ENCODE measurements around the gene GBP6. TPM values are rescaled to one million over a fixed set of nuclear protein-coding genes. Genes with fewer than 3 reads are reported as not detected.
A peak's percentile ranks its signal among the peaks of the same experiment; 100 is the strongest.
"Not testable (repeated sequence)": the region's sequence is repeated elsewhere in the genome, so short reads cannot be mapped to it uniquely, and the experiment has no call there.

Gene GBP6
- total RNA-seq: under 0.01 TPM

- DNase-seq (ENCODE audit: low read depth in 2 of 3, low spot score in 2 of 3): no peak
These were observed at the start of gene GBP6 for GRCh38 chr1:89363638-89364536. Gene GBP6, plus strand, starts transcription at chr1:89364059. Its CDS starts 4,493 bp downstream, at chr1:89368552.

GRCh38 chr1:89322402-89322801 is 41.5 kb upstream of the GBP6 start:
- DNase-seq (ENCODE audit: low read depth in 2 of 3, low spot score in 2 of 3): no peak

DNA sequence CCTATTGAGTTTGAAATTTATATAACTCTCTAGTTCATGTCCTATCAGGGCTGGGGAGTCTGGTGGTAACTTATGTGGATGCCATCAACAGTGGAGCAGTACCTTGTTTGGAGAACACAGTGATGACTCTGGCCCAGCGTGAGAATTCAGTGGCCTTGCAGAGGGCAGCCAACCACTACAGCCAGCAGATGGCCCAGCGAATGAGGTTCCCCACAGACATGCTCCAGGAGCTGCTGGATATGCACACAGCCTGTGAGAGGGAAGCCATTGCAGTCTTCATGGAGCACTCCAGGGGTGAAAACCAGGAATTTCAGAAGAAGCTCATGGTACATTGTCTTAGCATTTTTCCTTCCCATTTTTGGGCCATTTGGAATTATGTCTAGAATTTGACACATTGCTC is 32.0 kb upstream of the GBP6 start:
- DNase-seq (ENCODE audit: low read depth in 2 of 3, low spot score in 2 of 3): no peak

GRCh38 chr1:89332461-89332860 is 31.4 kb upstream of the GBP6 start:
- no peak for DNase-seq (ENCODE audit: low read depth in 2 of 3, low spot score in 2 of 3)

GRCh38 chr1:89335486-89335885 is 28.4 kb upstream of the GBP6 start:
- DNase-seq (ENCODE audit: low read depth in 2 of 3, low spot score in 2 of 3): no peak

GRCh38 chr1:89337903-89338302 is 26.0 kb upstream of the GBP6 start:
- no peak for DNase-seq (ENCODE audit: low read depth in 2 of 3, low spot score in 2 of 3)

GRCh38 chr1:89339039-89339438 is 24.8 kb upstream of the GBP6 start:
- no peak for DNase-seq (ENCODE audit: low read depth in 2 of 3, low spot score in 2 of 3)

GRCh38 chr1:89345479-89345878 is 18.4 kb upstream of the GBP6 start:
- DNase-seq (ENCODE audit: low read depth in 2 of 3, low spot score in 2 of 3): not testable (repeated sequence)

GRCh38 chr1:89347296-89347695 is 16.6 kb upstream of the GBP6 start:
- no peak for DNase-seq (ENCODE audit: low read depth in 2 of 3, low spot score in 2 of 3)

- DNase-seq (ENCODE audit: low read depth in 2 of 3, low spot score in 2 of 3): no peak
These were observed 13.6 kb upstream of the GBP6 start for GRCh38 chr1:89350298-89350697.

DNA sequence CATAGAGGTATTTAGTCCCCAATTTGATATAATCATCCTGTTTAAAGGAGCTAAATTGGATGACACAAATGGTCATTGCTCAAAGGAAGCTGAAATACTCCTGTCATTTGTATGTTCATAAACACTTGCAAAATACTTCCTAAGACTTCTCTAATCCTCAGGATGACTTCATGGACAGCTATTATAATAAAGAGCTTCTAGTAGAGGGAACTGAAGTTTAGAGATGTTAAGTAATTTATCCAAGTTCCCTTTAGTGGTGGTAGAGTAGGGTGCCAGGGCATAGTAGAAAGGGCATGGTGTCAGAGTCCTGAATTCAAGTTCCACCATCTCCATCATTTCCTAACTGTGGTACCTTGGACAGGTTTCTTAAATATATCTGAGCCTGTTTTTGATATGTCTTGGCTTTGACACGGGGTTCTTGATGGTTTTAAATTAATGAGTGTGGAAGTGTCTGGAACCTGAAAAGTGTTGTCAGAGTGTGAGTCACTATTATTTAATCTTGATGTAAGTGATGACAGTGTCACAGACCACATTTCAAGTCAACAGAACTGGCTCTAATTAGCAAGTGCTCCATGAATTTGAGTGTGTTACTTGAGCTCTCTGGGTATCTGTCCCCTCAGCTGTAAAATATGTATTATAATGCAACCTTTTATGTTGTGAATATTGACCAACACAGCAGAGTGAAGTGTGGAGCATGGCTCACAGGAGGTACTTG is 12.1 kb upstream of the GBP6 start:
- no peak for DNase-seq (ENCODE audit: low read depth in 2 of 3, low spot score in 2 of 3)

DNA sequence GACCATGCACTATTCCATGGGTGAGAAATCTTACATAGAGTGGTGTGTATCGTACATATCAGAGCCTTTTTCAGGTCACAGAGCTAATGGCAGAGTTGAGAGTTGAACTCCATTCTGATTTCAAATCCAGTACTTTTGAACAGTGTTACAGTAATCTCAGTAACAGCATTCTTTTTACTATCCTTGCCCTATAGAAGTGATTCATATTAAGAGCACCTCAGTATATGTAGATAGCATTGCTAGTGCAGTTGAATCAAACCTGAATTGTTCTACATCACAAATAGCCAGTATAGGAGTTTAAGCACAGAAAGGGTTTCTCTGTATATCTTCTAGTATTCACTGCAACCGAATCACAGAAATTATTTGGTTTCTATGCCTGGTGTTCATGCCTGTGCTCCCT is 11.4 kb upstream of the GBP6 start:
- DNase-seq (ENCODE audit: low read depth in 2 of 3, low spot score in 2 of 3): no peak

GRCh38 chr1:89354205-89354604 is 9.7 kb upstream of the GBP6 start:
- no peak for DNase-seq (ENCODE audit: low read depth in 2 of 3, low spot score in 2 of 3)

DNA sequence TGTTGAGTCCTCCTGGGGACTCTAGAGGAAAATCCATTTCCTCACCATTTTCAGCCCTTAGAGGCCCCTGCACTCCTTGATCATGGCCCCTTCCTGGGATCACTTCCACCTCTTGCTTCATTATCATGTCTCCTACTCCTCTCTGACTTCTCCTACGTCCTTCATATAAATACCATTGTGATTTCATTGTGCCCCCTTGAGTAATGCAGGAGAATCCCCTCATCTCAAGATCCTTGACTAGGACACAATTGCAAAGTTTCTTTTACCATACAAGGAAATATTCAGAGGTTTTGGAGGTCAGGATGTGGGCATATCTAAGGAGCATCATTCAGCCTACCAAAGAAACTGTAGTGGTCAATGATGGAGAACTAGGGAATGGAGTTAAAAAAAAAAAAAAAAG is 8.8 kb upstream of the GBP6 start:
- no peak for DNase-seq (ENCODE audit: low read depth in 2 of 3, low spot score in 2 of 3)

DNA sequence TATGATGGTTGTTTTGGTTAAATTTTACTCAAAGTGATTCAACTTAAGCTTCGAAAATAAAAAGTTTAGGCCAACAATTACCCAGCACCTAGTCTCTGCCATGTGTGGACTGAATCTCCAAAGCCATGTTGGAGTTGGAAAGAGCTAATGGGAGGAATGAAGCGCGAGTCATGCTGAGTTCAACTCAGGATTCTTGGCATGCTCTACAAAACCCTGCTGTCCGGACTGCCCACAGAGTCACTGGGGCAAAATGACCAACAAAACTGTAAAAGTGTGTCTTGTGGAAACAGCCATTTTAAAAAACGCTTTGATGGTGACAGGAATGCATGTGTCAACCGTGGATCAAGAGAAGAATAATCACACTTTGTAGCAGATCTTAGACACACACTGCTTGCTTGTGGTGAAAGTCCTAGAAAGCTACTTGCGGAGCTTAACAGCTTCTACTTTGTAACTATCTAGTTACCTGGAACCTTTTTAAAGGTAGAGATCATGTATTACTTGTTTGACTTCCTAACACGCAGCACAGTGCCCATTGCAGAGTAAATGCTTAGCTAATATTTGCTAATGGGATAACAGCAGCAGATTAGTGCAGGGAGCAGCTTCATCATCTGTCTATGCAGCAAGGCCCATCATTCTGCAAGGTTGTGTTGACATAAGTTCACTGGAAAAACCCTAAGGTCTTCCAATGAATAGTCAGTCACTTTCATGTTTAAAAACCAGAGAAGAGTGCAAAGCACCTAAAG is 7.0 kb upstream of the GBP6 start:
- no peak for DNase-seq (ENCODE audit: low read depth in 2 of 3, low spot score in 2 of 3)

- DNase-seq (ENCODE audit: low read depth in 2 of 3, low spot score in 2 of 3): peak; percentile 54 to 87 (median 73)
These were observed 5.5 kb upstream of the GBP6 start for GRCh38 chr1:89358287-89358893.

- no peak for DNase-seq (ENCODE audit: low read depth in 2 of 3, low spot score in 2 of 3)
These were observed 3.1 kb upstream of the GBP6 start for GRCh38 chr1:89360716-89361115.

DNA sequence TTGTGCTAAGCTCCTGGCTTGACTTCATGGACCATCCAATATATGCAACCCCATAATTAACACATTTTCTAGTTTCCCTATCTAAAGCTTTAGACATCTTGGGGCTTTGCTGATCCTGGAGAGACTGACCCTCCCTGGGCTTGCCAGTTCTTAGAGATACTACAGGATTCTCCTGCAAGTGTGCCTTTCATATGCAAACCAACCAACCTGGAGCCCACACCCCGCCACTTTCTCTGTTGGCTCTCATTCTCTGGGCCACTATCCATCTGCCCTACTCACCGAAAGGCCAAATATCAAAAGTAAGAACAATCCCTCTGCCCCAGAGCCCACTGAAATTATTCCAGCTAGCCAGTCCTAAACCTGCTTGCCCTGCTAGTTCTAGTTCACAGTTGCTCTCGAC is 2.2 kb upstream of the GBP6 start:
- no peak for DNase-seq (ENCODE audit: low read depth in 2 of 3, low spot score in 2 of 3)

DNA sequence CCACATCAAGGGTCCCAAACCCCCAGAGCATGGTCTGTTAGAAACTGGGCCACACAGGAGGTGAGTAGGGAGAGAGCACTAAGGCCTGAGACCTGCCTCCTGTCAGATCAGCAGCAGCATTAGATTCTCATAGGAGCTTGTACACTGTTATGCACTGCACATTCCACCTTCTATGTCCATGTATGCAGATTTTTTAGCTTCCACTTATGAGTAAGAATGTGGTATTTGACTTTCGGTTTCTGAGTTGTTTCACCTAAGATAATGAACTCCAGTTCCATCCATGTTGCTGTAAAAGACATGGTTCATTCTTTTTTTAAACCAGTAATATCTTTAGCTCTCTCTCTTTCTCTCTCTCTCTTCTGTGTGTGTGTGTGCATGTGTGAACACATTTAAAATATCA is 663 bp upstream of the GBP6 start:
- DNase-seq (ENCODE audit: low read depth in 2 of 3, low spot score in 2 of 3): peak in 2 of 3 donors; percentile 5 to 23

DNA sequence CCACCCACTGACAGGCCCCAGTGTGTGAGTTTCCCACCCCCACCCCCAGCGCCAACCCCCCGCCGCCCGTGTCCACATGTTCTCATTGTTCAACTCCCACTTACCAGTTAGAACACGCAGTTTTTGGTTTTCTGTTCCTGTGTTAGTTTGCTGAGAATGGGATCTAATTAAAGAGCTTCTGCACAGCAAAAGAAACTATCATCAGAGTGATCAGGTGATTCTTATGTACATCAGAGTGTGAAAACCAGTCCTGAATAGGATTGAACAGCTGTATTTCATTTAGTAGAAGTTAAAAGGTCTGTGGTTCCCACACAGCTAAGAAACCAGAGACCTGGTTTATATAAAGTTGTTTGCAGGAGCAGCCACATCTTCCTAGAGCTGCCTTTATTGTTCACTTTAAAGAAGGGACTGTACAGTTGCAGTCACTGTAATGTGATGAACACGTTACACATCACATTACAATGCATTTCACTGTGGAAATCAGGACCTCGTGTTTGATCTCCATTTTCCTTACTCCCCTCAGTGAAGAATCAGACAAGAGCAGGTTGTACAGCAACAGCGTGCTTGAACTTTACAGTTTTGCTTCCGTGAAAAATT is 1.2 kb downstream of the GBP6 start:
- DNase-seq (ENCODE audit: low read depth in 2 of 3, low spot score in 2 of 3): no peak
